Prostate gland (tissue), 2 donors: ENCODE measurements around the gene NIPAL3. TPM values are rescaled to one million over a fixed set of nuclear protein-coding genes. Genes with fewer than 3 reads are reported as not detected.

ENCODE experiments used
- DNase-seq: peaks from one replicate; pipeline ENCODE4 v3.0.0-alpha.2; 2019; ENCODE audit warnings: low spot score
- H3K27ac ChIP-seq, 2 donors: fragments of 200-600 bp; sonication (generic); 2 replicates each; pipeline ENCODE4 v1.5.1; 2017 to 2019
- H3K27me3 ChIP-seq: fragments of 200-600 bp; sonication (generic); replicated peaks from 2 replicates; pipeline ENCODE4 v1.5.1; 2019; ENCODE audit not compliant: insufficient read depth
- H3K36me3 ChIP-seq, 2 donors: fragments of 200-600 bp; sonication (generic); 1 replicate in 1 of 2; 2 replicates in 1 of 2; pipeline versions ENCODE4 v1.5.1 to v1.8.1; 2017 to 2019
- H3K4me1 ChIP-seq: fragments of 200-600 bp; sonication (generic); replicated peaks from 2 replicates; pipeline ENCODE4 v1.5.1; 2019
- H3K4me3 ChIP-seq, 2 donors: fragments of 200-600 bp; sonication (generic); 2 replicates each; pipeline ENCODE4 v1.5.1; 2017 to 2019
- H3K9me3 ChIP-seq: fragments of 200-600 bp; sonication (generic); 2 replicates; pipeline ENCODE4 v1.5.1; 2017
- CTCF ChIP-seq, 4 experiments: fragments of 200-600 bp in 2 of 4; fragments of 450-650 bp in 2 of 4; sonication (generic) in 2 of 4; IDR thresholded peaks; 1 replicate in 3 of 4; 2 replicates in 1 of 4; pipeline ENCODE4 v1.5.1; 2016 to 2019; ENCODE audit warnings: antibody characterized with exemption in 4 of 4, mild to moderate bottlenecking in 2 of 4, moderate library complexity in 2 of 4
- POLR2A ChIP-seq: fragments of 450-650 bp; IDR thresholded peaks from one replicate; pipeline ENCODE4 v1.6.1; 2016; ENCODE audit warnings: antibody characterized with exemption, mild to moderate bottlenecking
- POLR2AphosphoS5 ChIP-seq: sonication (generic); formaldehyde crosslinking; IDR thresholded peaks from one replicate; pipeline ENCODE4 v1.6.1; 2017; ENCODE audit warnings: antibody characterized with exemption
- WGBS: methylation state at CpG from one replicate; pipeline ENCODE4 v1.1.5; 2018; 5-methylcytosine and 5-hydroxymethylcytosine counted together
- intact Hi-C: fragments of 100-400 bp; cut with DNase I; formaldehyde crosslinking; loops from one replicate; pipeline ENCODE4 v1.14.2; 2022
- total RNA-seq, 2 donors: library from RNA; depleted of rRNA; stranded (reverse); fragments of >200 nt; gene quantifications; one replicate each; pipeline ENCODE4 v1.1.0, GENCODE V29; 2016

Gene NIPAL3
- total RNA-seq, 2 donors from 2014 or later = 125 to 350 TPM

GRCh38 chr1:24406788-24407187, 8.8 kb upstream of the NIPAL3 start:
- no peaks in the 10 kb centered on the region for H3K4me1 ChIP-seq
- intact Hi-C loops = no loop called here
- H3K4me3 ChIP-seq = no peak overlapping the region
- 94% methylated on average over 1 of the region's 1 CpG for WGBS
- H3K27me3 ChIP-seq = no peaks in the 10 kb centered on the region
- no peak overlapping the region for H3K27ac ChIP-seq
- no peaks in the 10 kb centered on the region for H3K36me3 ChIP-seq
- no peaks in the 10 kb centered on the region for H3K9me3 ChIP-seq
- no peak for DNase-seq
- TF ChIP-seq POLR2A = no peak
- TF ChIP-seq POLR2AphosphoS5 = no peak
- TF ChIP-seq CTCF (IDR thresholded peaks at IDR 0.05) = no peak

- DNase-seq = no peak
- intact Hi-C loops = no loop called here
- TF ChIP-seq POLR2A (no peak), POLR2AphosphoS5 (no peak), CTCF (IDR thresholded peaks at IDR 0.05) (no peak)
- H3K9me3 ChIP-seq = no peaks in the 10 kb centered on the region
- H3K36me3 ChIP-seq = no peaks in the 10 kb centered on the region
- H3K4me3 ChIP-seq = no peak overlapping the region
- 86% methylated on average over 3 of the region's 3 CpGs for WGBS
- H3K27ac ChIP-seq = no peak overlapping the region
- H3K27me3 ChIP-seq = no peaks in the 10 kb centered on the region
- H3K4me1 ChIP-seq = no peaks in the 10 kb centered on the region
Observed at GRCh38 chr1:24409535-24409934, 6.1 kb upstream of the NIPAL3 start.

- intact Hi-C loops = loop anchor here (10.0 kb wide), 1 partner anchor 414 kb away; no protein-coding TSS in a partner anchor
- WGBS = 94% methylated on average over 7 of the region's 7 CpGs
- Histone ChIP-seq H3K4me1 (no peaks in the 10 kb centered on the region), H3K4me3 (no peak overlapping the region), H3K27ac (no peak overlapping the region), H3K27me3 (no peaks in the 10 kb centered on the region), H3K9me3 (no peaks in the 10 kb centered on the region), H3K36me3 (no peaks in the 10 kb centered on the region)
- no peak for TF ChIP-seq POLR2A
- TF ChIP-seq CTCF (IDR thresholded peaks at IDR 0.05) = no peak
- no peak for TF ChIP-seq POLR2AphosphoS5
- DNase-seq = no peak
Observed at GRCh38 chr1:24410750-24411149, 4.9 kb upstream of the NIPAL3 start.

GRCh38 chr1:24411963-24412362, 3.6 kb upstream of the NIPAL3 start:
- Histone ChIP-seq H3K4me1 (no peaks in the 10 kb centered on the region), H3K4me3 (no peak overlapping the region), H3K27ac (no peak overlapping the region), H3K27me3 (no peaks in the 10 kb centered on the region), H3K9me3 (no peaks in the 10 kb centered on the region), H3K36me3 (no peaks in the 10 kb centered on the region)
- TF ChIP-seq POLR2A = no peak
- no peak for TF ChIP-seq POLR2AphosphoS5
- TF ChIP-seq CTCF (IDR thresholded peaks at IDR 0.05) = no peak
- no peak for DNase-seq
- 82% methylated on average over 6 of the region's 6 CpGs for WGBS
- intact Hi-C loops = loop anchor here (2.0 to 10.0 kb wide), 2 partner anchors 231 to 413 kb away; partner anchors contain the start of gene SRRM1

- Histone ChIP-seq H3K27me3 (no peaks in the 10 kb centered on the region), H3K4me1 (no peaks in the 10 kb centered on the region), H3K27ac (no peak overlapping the region), H3K36me3 (no peaks in the 10 kb centered on the region), H3K4me3 (peak overlapping the region in 1 of 2 donors; percentile 79), H3K9me3 (no peaks in the 10 kb centered on the region)
- WGBS = 95% methylated on average over 1 of the region's 1 CpG
- TF ChIP-seq POLR2AphosphoS5 (no peak), POLR2A (no peak), CTCF (IDR thresholded peaks at IDR 0.05) (no peak)
- intact Hi-C loops = loop anchor here (2.0 to 10.0 kb wide), 2 partner anchors 230 to 412 kb away; partner anchors contain the start of gene SRRM1
- DNase-seq = no peak
Observed at GRCh38 chr1:24412408-24412807, 3.2 kb upstream of the NIPAL3 start.
